Measurements from ENCODE around the gene VCY1B.
"Not testable (repeated sequence)": the region's sequence is repeated elsewhere in the genome, so short reads cannot be mapped to it uniquely, and the experiment has no call there.

- not testable (repeated sequence) for TF ChIP-seq GATA2, GATA3 (IDR thresholded peaks at IDR 0.05; ENCODE audit: low read depth, low read length)
Observed at GRCh38 chrY:14055927-14056326, at the start of gene VCY1B.
